Measurements from ENCODE around the gene ANKS1B. TPM values are rescaled to one million over a fixed set of nuclear protein-coding genes. Genes with fewer than 3 reads are reported as not detected.
A peak's percentile ranks its signal among the peaks of the same experiment; 100 is the strongest.

The ANKS1B gene
- total and polyA plus RNA-seq, 10 of the 15 experiments (the other 5 are each of a cell fraction or from before 2014, with no cell fraction given): 0.16 to 1.3 (median 0.82) TPM; not detected in 7

DNA sequence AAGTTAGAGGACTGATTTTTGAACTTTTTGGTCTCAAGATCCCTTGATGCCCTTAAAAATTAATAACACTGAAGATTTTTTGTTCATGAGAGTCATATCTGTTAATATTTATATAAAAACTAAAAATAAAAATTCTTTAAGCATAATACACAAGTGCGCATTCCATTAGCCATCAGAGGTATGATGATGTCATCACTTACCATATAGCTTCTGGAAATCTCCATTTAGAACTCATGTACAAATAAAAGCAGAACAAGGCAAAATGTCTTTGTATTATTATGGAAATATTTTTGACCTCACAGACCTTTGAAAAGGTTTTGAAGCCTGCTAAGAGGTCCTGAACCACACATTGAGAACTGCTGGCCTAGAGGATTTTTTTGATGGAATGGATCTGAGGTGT lies 551.6 kb downstream of the ANKS1B start:
- no peaks in the 10 kb centered on the region for H3K4me1 ChIP-seq (ENCODE audit: control insufficient read depth, insufficient read depth, low read length)
- H2AFZ ChIP-seq (ENCODE audit: control insufficient read depth, low read depth, low read length): no peak overlapping the region
- FAIRE-seq (no peak), ATAC-seq (no peak), DNase-seq (ENCODE audit: low read depth, low spot score) (no peak)
- no peak overlapping the region for H3K9ac ChIP-seq (ENCODE audit: control insufficient read depth, insufficient read depth, low read length)
- SMC1A ChIA-PET (ENCODE audit: uncharacterized antibody, unreplicated experiment): no interaction called here
- RAD21 ChIA-PET (ENCODE audit: unreplicated experiment): no interaction called here
- H3K27me3 ChIP-seq (replicated peaks in 1 of 2; ENCODE audit: control insufficient read depth in 2 of 2, insufficient read depth in 2 of 2, low read length in 1 of 2): no peaks in the 10 kb centered on the region
- H3K4me2 ChIP-seq (ENCODE audit: control insufficient read depth, insufficient read depth): no peak overlapping the region
- no peaks in the 10 kb centered on the region for H3K79me2 ChIP-seq (ENCODE audit: control insufficient read depth, insufficient read depth, low read length)
- H3K36me3 ChIP-seq (ENCODE audit: control insufficient read depth in 2 of 2, insufficient read depth in 2 of 2, low read length in 1 of 2): no peaks in the 10 kb centered on the region
- in situ Hi-C loops (cut with MboI): no loop called here
- no TSS peak for BruUV-seq (replicated peaks)
- H3K9me3 ChIP-seq (replicated peaks; ENCODE audit: control insufficient read depth, insufficient read depth, low read length): no peaks in the 10 kb centered on the region; the same call in 2 of the 3 replicates
- no peak overlapping the region for H3K27ac ChIP-seq (ENCODE audit: control insufficient read depth, insufficient read depth)
- TF ChIP-seq SP1 (IDR thresholded peaks at IDR 0.05; ENCODE audit: low read depth, low read length) (no peak), ATF7 (IDR thresholded peaks at IDR 0.05; ENCODE audit: low read depth) (peak; percentile 45; the same call in 1 of the 2 replicates)
- H3K4me3 ChIP-seq: no peak overlapping the region
- POLR2A ChIA-PET: no interaction called here
- 100% methylated on average over 1 of the region's 1 CpG for WGBS (ENCODE audit: insufficient coverage, insufficient replicate concordance, low lambda C conversion rate, missing lambda C conversion rate)
- intact Hi-C loops (cut with micrococcal nuclease; ENCODE audit: unreplicated experiment): no loop called here
- H4K20me1 ChIP-seq (ENCODE audit: control insufficient read depth, insufficient read depth): no peaks in the 10 kb centered on the region
- CTCF ChIA-PET: no interaction called here

- in situ Hi-C loops (cut with MboI): no loop called here
- intact Hi-C loops (cut with micrococcal nuclease; ENCODE audit: unreplicated experiment): no loop called here
- H3K9ac ChIP-seq (ENCODE audit: control insufficient read depth, insufficient read depth, low read length): no peak overlapping the region
- H3K4me2 ChIP-seq (ENCODE audit: control insufficient read depth, insufficient read depth): no peak overlapping the region
- H3K4me3 ChIP-seq: no peak overlapping the region
- H3K27ac ChIP-seq (ENCODE audit: control insufficient read depth, insufficient read depth): no peak overlapping the region
- H4K20me1 ChIP-seq (ENCODE audit: control insufficient read depth, insufficient read depth): no peaks in the 10 kb centered on the region
- ChIA-PET SMC1A (ENCODE audit: uncharacterized antibody, unreplicated experiment) (no interaction called here), CTCF (no interaction called here), POLR2A (no interaction called here), RAD21 (ENCODE audit: unreplicated experiment) (no interaction called here)
- no peak overlapping the region for H2AFZ ChIP-seq (ENCODE audit: control insufficient read depth, low read depth, low read length)
- no peaks in the 10 kb centered on the region; the same call in 2 of the 3 replicates for H3K9me3 ChIP-seq (replicated peaks; ENCODE audit: control insufficient read depth, insufficient read depth, low read length)
- H3K27me3 ChIP-seq (replicated peaks in 1 of 2; ENCODE audit: control insufficient read depth in 2 of 2, insufficient read depth in 2 of 2, low read length in 1 of 2): no peaks in the 10 kb centered on the region
- no peaks in the 10 kb centered on the region for H3K4me1 ChIP-seq (ENCODE audit: control insufficient read depth, insufficient read depth, low read length)
- no peaks in the 10 kb centered on the region for H3K79me2 ChIP-seq (ENCODE audit: control insufficient read depth, insufficient read depth, low read length)
- FAIRE-seq (no peak), ATAC-seq (no peak), DNase-seq (ENCODE audit: low read depth, low spot score) (no peak)
- 35% methylated on average over 2 of the region's 2 CpGs for WGBS (ENCODE audit: insufficient coverage, insufficient replicate concordance, low lambda C conversion rate, missing lambda C conversion rate)
- no peaks in the 10 kb centered on the region for H3K36me3 ChIP-seq (ENCODE audit: control insufficient read depth in 2 of 2, insufficient read depth in 2 of 2, low read length in 1 of 2)
- no peak for TF ChIP-seq LARP7 (IDR thresholded peaks at IDR 0.05)
- no peak for TF ChIP-seq POU2F2 (IDR thresholded peaks at IDR 0.05; ENCODE audit: borderline replicate concordance, low read depth, low read length)
- no peak for TF ChIP-seq SMAD1 (IDR thresholded peaks at IDR 0.05; ENCODE audit: low read depth, partially characterized antibody)
- no peak for TF ChIP-seq SRF (IDR thresholded peaks at IDR 0.05; ENCODE audit: low read depth in 2 of 2, low read length in 2 of 2)
- no peak for TF ChIP-seq SIX5 (IDR thresholded peaks at IDR 0.05; ENCODE audit: low read depth, low read length, severe bottlenecking)
- BruUV-seq (replicated peaks): no TSS peak
Measured at GRCh38 chr12:99431203-99431602, 553.5 kb downstream of the ANKS1B start.
